Prostate gland (tissue), 2 donors: ENCODE measurements around the gene B3GNT9.

Source experiments
- POLR2A ChIP-seq: fragments of 450-650 bp; IDR thresholded peaks from one replicate; pipeline ENCODE4 v1.6.1; 2016; ENCODE audit warnings: antibody characterized with exemption, mild to moderate bottlenecking
- POLR2AphosphoS5 ChIP-seq: sonication (generic); formaldehyde crosslinking; IDR thresholded peaks from one replicate; pipeline ENCODE4 v1.6.1; 2017; ENCODE audit warnings: antibody characterized with exemption
- TF ChIP-seq, protein P1 (sequence below), 4 experiments: fragments of 200-600 bp in 2 of 4; fragments of 450-650 bp in 2 of 4; sonication (generic) in 2 of 4; IDR thresholded peaks; 1 replicate in 3 of 4; 2 replicates in 1 of 4; pipeline ENCODE4 v1.5.1; 2016 to 2019; ENCODE audit warnings: antibody characterized with exemption in 4 of 4, mild to moderate bottlenecking in 2 of 4, moderate library complexity in 2 of 4

DNA sequence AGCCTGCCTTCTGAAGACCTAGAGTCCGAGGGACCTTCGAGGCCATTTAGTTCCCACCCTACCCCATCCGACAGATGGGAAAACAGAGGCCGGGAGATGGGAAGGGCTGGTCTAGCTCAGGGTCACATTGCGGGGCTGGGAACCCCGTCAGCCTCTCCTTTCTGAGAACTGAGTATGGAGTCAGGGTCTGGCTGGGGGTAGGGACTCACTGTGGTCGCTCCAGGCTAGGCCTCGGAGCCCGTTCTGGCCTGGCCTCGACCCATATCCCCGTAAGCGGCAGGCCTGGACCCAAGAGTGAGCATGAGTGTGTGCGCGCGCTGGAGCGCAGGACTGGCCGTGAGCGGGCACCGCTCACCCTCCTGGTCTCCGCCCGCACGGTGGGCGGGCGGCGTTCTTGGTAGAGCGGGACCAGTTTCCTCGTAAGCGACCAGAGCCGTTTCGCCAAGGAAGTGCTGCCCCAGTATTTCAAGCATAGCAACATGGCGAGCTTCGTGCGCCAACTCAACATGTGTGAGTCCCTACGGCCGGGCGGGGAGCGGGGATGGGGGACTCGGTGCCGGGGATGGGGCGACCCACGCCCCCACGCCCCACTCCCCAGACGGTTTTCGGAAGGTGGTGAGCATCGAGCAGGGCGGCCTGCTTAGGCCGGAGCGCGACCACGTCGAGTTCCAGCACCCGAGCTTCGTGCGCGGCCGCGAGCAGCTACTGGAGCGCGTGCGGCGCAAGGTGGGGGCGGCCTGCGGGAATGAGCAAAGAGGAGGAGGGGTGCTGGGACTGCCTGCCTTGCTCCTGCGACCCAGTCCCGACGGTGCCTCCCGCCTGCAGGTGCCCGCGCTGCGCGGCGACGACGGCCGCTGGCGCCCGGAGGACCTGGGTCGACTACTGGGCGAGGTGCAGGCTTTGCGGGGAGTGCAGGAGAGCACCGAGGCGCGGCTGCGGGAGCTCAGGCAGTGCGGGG, 14.6 kb upstream of the B3GNT9 start:
- TF ChIP-seq, protein P1, sequence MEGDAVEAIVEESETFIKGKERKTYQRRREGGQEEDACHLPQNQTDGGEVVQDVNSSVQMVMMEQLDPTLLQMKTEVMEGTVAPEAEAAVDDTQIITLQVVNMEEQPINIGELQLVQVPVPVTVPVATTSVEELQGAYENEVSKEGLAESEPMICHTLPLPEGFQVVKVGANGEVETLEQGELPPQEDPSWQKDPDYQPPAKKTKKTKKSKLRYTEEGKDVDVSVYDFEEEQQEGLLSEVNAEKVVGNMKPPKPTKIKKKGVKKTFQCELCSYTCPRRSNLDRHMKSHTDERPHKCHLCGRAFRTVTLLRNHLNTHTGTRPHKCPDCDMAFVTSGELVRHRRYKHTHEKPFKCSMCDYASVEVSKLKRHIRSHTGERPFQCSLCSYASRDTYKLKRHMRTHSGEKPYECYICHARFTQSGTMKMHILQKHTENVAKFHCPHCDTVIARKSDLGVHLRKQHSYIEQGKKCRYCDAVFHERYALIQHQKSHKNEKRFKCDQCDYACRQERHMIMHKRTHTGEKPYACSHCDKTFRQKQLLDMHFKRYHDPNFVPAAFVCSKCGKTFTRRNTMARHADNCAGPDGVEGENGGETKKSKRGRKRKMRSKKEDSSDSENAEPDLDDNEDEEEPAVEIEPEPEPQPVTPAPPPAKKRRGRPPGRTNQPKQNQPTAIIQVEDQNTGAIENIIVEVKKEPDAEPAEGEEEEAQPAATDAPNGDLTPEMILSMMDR (IDR thresholded peaks at IDR 0.05), result no peak
- TF ChIP-seq POLR2A (no peak), POLR2AphosphoS5 (no peak)
